Activated CD4-positive, alpha-beta T cell treated with anti-CD3 and anti-CD28 coated beads for 1 hour (primary cell): ENCODE data around the gene CELSR1.

Source experiments
- DNase-seq: peaks from one replicate; pipeline ENCODE4 v3.0.0-alpha.2; 2020

The CELSR1 gene

DNA sequence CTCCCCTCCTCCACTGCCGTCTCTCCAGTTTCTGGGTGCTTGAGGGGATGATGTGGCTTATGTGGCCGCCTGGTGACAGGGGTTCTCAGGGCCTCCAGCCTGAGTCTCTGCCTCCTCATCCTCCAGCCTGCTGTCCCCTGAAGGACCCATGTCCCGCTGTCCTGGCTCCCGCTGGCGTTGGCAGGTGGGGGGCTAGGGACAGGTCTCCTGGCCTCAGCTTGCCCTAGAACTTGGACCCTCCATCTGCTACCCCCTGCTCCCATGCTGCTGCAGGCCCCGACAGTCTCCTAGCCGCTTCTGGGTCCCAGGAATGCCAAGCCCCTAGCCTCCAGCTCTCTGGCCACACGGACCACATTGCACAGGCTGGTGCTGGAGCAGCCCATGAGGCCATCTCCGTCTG, 13.9 kb upstream of the CELSR1 start:
- no peak for DNase-seq

DNA sequence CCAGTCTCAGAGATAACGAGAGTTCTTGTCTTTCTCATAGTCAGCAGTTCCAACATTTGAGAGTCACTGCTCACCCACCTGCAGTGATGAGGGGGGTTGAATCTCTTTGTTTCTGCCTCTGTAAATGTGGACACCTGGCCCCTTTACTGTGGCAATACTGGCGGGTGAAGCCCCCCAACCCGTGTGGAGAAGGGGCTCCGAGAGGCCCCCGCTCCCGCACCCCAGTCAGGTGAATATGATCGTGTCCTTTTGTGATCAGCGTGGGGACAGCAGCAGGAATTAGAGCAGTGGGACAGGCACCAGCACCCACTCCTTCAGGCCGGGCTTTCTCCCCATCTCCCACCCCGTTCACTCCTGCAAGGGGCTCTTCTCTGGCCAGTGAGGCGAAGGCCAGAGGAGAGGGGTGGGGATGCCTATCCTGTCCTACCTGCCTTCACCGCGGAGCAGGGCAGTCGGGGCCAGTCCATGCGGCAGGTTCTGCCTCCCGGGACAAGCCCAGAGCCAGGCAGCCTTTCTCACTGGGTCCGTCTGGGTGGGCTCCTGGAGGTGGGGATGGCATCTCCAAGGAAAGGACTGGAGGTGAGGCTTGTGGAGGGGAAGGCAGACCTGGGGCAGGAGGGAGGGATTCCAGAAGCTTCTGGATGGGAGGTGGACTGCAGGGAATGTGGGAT, 12.7 kb upstream of the CELSR1 start:
- no peak for DNase-seq

DNA sequence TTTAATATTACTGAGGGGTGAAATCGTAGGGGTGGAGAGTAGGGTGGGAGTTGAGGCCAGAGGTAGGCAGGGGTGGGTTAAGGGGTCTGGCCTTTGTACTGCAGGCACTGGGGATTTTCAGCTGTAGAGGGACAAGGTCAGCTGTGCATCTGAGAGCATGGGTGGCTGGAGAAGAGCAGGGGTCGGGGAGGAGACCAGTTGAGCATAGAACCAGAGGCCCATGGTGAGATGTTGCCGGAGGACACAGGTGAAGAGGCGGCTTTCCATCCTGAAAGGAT, 12.1 kb upstream of the CELSR1 start:
- DNase-seq = no peak

DNA sequence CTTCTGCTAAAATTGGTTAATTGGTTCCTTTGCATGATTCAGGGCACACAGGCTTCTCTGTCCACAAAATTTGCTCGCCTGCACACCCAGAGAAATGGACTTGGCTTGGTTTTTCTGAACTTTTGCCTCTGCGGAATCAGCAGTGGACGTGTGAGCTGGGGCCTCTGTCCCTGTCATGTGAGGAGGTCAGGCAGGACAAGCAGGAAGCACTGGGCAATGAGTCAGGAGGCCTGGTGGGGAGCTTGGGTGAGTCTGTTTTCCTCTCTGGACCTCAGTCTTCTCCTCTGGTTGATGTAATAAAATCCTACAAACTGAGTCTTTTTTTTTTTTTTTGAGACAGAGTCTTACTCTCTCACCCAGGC, 10.4 kb upstream of the CELSR1 start:
- DNase-seq = no peak

DNA sequence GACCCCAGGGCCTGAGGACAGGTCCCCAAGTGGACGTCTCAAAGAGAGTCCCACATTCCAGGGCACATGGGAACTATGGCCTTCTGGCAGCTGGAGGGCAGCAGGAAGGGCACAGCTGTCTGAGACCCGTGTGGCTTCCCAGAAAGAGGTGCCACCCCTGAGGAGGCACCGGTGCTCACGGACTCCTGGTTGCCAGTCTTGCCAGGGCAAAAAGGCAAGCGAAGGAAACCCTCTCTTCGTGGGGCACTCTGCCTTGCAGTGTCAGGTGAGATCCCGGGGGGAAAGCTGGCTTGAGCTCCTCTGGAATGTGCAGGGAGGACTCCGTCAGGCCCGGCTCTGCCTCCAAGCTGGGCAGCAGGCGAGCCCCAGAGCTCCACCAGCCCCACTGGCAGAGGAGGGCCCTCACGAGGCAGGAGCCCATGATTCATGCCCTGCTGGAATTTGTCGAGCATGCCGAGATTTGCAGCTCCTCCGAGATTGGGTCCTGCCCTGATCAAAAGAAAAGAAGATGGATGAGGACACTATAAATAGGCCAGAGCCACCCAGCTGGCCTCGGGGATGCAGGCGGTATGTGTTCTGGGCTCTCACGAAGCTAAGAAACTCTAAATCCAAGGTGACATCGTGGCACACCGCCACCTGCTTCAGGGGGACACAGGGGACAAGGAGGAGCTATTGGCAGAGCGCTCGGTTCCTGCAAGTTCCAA, 9.9 kb upstream of the CELSR1 start:
- DNase-seq = no peak

DNA sequence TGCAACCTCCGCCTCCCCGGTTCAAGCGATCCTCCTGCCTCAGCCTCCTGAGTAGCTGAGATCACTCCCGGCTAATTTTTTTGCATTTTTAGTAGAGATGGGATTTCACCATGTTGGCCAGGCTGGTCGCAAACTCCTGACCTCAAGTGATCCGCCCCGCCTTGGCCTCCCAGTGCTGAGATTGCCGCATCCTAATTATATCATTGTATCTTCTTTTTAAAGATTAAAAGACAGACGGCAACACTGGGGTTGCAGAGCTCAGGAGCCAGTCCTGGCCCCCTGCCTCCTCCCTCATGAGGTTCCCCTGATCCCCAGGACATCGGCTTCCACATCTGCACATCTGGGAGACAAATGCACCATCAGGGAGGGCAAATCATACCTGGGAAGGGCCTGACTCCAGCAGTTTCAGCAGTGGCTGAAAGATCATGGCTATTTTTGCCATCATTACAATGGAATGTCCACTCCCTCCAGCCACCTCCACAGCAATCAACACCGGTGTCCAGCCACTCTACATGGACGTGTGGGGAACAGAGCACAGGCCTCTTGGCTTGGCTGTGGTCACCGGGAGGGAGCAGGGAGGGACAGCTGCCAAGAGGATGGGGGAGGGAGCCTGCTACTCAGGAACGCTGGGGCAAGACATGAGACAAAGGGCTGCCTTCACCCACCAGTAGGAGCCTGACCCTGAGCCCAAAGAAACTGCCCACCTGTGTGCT, 9.2 kb upstream of the CELSR1 start:
- no peak for DNase-seq

DNA sequence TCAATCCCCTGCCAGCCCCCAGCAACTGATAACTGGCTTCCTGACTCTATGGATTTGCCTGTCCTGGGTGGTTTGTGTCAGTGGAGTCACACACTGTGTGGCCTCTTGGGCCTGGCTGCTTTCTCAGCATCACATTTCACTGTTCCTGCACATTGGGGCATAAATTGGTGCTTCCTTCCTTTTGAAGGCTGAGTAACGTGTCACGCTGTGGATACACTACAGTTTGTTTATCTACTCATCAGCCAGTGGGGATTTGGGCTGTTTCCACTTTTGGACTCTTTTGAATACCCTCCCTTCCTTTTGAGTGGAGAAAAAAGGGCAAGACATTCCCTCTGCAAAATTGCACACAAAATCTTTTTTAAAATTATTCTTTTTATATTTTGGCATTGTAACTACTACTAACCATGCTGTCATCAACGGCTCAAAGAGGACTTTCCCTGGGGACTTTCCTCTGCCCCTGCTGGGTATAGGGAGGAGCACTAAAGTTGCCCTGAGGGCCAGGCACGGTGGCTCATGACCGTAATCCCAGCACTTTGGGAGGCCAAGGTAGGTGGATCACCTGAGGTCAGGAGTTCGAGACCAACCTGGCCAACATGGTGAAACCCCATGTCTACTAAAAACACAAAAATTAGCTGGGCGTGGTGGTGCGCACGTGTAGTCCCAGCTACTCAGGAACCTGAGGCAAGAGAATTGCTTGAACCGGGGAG, 7.8 kb upstream of the CELSR1 start:
- DNase-seq = no peak

DNA sequence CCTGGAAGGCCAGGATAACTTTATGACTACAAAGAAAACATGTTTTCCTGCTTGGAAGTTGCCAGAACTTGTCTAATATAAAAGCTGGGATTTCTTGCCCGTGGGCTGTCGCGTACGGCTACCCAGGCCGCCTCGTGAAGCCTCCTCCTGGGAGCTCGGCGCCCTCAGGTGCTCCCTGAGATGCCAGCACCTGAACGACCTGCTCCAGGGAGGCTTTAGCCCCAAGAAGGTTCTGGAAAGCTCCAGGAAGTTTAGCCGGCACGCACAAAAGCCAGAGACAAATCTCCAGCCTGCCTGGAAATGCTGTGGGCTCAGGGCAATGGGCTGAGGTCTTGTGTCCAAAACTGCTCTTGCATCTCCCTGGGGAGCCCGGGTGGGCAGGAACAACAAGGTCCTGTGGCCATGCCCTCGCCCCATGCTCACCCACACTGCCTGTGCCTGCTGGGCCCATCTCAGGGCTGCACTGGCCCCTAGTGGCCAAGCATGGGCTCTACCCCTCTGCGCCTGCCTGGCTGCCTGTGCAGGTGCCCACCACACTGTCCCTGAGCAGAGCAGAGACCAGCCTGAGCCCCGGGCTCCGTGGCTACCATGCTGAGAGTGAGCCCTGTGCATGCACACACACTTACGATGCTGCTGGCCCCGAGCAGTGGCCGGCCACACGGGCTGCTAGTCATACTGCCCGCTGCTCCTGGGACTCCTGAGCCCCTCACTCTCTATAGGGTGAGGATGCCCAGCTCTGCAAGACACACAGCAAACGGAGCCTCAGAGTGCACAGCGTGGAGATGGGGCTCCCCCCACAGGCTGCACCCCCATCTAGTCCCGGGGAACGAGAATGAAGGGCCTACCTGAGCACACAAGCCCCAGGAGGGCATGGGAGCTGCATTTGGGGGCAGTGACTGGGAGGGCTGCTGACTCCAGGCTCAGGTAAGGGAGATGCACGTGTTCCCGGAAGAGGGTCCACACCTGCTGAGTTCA, 4.9 kb upstream of the CELSR1 start:
- peak; percentile 60 for DNase-seq

DNA sequence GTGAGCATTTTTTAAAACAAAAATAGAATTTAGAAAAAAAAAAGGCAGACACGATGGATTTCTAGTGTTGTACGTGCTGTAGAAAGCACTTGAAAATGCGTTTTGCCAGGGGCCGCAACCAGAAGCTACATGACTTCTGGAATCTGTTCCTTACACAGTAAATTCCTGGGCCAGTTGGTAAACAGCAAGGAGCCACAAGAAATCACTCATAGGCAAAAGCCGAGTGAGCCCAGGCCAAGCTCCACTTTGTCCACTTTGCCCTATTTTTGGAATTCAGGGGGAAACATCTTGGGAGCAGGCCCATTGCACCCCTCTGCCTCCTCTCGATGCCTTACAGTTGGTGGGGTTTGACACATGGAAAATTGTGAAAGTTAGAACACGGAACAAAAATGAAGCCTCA, 4.1 kb upstream of the CELSR1 start:
- no peak for DNase-seq

DNA sequence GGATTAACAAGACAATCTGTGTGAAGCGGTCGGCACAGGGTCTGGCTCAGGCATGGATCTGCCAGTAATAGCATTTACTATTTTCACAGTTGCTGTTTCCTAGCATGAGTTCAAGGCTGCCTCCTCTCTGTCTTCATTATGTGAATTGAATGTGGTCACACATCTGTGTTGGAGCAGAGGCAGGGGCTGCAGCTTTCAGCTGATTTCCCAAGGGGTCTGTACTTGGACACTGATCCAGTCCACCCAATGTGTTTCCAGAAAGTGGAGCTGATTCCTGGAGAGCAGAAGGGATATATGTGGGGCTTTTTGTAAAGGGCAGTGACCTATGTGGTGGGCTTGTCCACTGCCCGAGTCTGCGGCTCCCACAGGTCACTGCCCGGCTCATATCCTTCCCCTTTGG, 3.5 kb upstream of the CELSR1 start:
- no peak for DNase-seq

DNA sequence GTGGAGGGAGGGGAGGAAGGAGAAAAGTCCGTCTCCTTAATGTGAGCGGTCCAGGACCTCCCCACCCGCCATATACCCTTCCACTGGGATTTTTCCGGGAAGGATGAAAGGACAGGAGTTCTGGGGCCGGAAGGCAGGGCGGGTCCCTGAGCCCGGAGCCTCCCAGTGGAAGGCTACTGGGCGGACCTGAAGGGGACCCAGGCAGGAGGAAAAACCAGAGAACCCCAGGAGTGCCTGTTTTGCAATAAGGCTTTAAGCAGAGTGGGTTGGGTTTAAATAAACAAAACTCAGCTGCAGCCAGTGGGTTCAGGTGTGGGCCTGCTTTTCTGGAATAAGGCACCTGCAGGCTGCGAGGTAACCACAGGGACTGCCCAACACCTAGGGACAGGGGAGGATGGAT, 1.7 kb upstream of the CELSR1 start:
- DNase-seq = no peak

DNA sequence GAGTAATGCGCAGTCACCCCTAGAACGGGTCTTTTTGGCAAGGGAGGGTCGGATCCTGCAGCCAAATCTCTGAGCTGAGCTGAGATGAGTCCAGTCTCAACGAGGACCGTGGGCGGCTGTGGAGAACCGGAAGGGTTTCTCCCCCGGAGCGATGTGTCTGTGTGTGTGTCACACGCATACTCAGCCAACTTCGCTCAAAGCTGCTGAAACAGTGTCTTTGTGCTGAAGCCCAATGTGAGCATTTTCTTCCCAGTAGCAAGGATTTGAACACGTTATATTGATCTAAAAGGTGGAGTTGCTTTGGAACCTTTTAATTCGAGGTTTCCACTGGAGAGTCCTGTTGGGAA, 1.4 kb upstream of the CELSR1 start:
- no peak for DNase-seq

DNA sequence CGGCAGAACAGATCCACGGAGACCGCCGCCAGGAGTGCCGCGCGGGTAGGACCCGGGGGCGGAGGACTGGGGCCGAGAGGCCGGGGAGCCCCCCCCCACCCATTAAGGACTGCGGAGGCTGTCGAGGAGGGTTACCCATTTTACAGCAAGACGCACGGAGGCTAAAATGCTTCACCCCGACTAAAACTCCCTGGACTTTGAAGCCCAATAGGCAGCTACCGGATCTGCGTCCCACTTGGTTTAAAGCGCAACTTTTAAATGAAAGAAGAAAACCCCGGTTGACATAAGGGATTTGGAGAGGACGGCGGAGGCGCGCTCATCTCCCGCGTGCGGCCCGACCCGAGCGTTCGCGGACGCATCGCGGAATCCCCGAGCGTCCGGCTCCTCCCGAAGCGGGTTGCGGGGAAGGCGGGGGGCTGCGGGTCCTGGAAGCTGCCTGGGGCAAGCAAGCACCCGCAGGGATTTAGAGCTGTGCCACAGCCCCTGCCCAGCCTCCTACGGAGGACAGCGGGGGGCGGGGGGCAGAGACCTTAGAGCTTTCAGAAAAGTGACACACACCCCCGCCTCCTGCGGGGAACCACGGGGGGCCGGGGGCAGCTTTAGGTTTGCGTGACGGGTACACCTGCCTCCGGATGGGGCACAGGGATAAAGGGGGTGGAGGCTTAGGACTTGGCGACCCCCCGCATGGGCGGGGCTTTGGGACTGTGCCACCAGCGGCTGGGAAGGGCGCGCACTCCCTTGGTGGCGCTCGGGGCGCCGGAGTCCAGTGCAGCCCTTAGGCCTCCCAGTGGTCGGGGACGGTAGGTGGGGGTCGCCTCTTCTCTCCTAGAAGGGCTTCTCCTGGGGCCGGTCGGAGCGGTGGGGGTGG, 760 bp upstream of the CELSR1 start:
- DNase-seq = no peak

DNA sequence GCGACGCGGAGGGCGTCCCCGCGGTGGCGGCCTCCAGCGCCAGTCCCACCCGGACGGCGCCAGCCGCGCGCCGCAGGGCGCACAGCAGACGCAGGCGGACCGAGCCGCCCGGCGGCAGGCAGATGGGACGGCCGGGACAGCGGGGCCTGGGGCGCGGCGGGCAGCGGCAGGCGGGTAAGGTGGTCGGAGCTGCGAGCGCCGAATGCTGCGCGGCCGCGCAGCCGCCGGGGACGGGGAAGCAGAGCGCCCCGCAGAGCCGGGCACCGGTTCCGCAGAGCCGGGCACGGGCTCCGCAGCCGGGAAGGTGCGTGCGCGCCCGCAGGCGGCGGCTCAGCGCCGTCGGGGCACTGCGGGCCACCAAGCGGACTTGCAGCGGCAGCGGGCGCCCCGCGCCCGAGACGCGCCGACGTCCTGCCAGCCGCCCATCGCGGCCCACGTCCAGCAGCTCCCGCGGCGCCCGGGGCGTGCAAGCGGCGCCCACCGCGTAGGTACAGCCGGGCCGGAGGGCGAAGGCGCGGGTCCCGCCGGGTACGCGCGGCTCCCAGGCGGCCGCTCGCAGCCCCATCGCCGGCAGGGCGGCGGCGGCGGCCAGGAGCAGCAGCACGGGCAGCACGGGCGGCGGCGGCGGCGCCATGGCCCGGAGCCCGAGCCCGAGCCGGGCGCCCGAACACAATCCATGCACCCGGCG, 739 bp downstream of the CELSR1 start:
- DNase-seq = no peak

DNA sequence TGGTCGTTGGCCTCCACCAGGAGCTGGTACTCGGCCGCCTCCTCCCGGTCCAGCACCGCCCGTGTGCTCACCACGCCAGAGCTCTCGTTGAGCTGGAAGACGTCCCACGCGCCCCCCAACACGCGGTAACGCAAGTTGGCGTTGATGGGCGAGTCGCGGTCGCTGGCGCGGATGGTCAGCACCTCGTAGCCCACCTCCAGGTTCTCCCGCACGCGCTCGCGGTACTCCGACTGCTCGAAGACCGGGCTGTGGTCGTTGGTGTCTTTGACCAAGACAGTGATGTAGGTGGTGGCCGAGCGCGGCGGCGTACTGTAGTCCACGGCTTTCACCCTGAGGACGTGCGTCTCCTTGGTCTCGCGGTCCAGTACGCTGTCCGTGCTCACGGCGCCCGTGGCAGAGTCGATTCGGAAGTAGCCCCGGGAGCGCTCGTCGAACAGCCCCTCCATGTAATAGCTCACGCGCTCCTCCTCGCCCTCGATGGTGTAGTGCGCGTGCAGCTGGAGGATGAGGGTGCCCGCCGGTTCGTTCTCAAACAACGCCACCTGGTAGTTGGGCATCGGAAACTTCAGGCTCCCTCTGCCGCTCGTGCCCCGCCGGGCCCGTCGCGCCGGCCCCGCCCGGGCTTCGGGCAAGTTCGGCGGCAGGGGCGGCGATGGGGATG, 1.4 kb downstream of the CELSR1 start:
- DNase-seq = no peak

DNA sequence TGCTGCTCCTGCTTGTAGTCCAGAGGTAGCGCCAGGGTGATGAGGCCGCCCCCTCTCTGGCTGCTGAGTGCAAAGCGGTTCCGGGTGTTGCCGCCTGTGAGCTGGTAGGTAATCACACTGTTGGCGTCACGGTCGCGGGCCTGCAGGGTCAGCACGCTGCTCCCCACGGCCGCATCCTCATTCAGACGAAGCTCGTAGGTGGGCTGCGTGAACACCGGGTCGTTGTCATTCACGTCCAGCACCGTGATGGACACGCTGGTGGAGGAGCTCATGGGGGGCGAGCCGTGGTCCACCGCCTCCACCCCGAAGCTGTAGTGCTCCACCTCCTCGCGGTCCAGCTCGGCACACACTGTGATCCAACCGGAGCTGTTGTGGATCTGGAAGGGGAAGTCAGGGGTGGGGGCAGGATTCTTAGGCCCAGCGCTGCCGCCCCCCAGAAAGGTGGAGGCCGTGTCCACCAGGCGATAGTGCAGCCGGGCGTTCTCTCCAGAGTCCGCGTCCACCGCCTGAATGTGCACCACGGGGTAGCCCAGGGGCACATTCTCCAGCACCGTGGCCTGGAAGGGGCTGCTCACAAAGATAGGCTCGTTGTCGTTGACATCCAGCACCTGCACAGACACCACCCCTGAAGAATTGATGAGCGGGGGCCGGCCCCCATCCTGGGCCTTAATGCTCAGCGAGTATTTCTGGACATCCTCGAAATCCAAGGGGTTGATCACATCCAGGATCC, 2.4 kb downstream of the CELSR1 start:
- no peak for DNase-seq

DNA sequence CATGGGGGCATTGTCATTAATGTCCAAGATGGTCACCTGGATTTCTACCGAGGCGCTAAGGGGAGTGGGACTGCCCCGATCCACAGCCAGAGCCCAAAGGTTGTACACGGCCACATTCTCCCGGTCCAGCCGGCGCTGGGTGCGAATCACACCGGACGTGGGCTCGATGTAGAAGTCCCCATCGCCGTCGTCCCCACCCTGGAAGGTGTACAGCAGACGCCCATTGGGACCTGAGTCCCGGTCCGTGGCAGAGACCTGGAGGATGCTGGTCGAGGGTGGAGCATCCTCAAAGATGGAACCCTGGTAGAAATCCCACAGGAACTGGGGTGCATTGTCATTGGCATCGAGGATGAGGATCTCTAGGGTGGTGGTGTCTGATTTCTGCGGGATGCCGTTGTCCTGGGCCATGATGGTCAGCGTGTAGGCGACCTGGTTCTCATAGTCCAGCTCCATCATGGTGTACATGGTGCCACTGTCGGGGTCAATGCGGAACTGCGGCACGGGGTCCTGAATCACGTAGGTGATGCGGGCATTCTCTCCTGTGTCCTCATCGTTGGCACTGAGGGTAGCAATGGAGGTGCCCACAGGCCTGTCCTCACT, 3.1 kb downstream of the CELSR1 start:
- DNase-seq = no peak

DNA sequence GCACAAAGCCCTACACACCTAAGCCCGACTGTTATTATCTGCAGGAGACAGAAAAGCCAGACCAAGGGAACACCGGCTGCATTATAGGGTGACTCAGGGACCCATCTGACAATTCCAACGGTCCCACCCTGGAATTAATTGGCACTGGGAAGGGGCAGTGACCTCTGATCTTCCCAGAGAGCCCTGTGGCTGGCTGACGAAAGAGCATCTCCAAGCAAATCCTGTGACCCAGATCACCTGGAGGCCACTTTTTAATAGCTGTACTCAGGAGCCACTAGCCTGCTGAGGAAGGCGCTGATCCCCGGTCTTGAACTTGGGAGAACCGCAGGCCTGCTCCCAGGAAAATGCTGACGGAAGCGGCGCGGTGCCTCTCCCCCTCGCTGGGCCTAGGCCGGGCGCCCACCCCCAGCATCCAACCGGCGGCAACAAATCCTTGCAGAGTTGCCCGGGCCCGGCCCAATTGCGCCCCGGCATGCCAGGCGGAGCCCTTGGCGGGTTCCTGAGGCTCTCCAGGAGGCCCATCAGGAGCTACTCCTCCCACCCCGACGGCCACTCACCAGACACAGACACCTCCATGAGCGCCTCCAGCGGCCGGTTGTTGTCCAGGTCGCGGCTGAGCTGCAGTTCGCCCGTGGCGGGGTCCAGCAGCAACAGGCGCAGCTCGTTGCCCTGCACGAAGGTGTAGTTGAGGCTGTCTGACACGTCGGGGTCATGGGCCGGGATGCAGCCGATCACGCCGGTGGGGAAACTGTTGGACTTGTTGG, 4.2 kb downstream of the CELSR1 start:
- DNase-seq = no peak

DNA sequence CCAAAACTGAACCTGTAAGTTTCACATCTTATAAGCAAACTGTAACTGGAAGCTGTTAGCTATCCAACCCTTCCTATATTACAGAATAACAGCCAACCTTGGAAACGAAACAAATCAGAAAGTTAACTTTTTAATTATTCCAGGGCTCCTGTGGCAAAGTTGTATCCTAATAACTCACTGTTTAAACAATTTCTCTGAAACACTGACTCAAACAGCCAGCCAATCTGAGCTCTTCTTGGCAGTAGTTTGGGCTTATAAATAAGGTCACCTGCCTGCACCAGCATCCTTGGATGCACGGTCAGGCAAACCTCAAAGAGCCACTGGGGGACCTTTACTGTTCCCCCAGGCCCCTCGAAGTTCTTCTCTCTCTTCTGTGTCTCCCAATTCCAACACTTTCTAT, 5.0 kb downstream of the CELSR1 start:
- DNase-seq = no peak
